ENCODE results near the gene SPPL2B. TPM values are rescaled to one million over a fixed set of nuclear protein-coding genes. Genes with fewer than 3 reads are reported as not detected.

SPPL2B gene
- polyA plus RNA-seq, 1 of the 3 experiments (the other 2 are of a cell fraction) = 58.1 TPM

GRCh38 chr19:2325281-2326046 lies 3.0 kb upstream of the SPPL2B start:
- peaks cover 6 to 12% of the 10 kb centered on the region in 2 experiments; a peak in 2 of 4 replicates for H3K4me1 ChIP-seq (ENCODE audit: control insufficient read depth in 1 of 2, insufficient read depth in 2 of 2, low read depth in 1 of 2, low read length in 1 of 2)
- TF ChIP-seq MXI1 (IDR thresholded peaks at IDR 0.05; ENCODE audit: low read depth, low read length) (no peak), GATA2 (CRISPR knock-in tag; IDR thresholded peaks at IDR 0.05) (no peak), FOXM1 (IDR thresholded peaks at IDR 0.05; ENCODE audit: low read depth) (no peak), NFIC (IDR thresholded peaks at IDR 0.05; ENCODE audit: borderline replicate concordance) (no peak), SIN3A (IDR thresholded peaks at IDR 0.05; ENCODE audit: borderline replicate concordance, low read depth, low read length) (no peak), USF1 (IDR thresholded peaks at IDR 0.05; ENCODE audit: borderline replicate concordance, low read depth) (no peak), IRF3 (IDR thresholded peaks at IDR 0.05; ENCODE audit: low read depth, low read length) (no peak), CHD2 (IDR thresholded peaks at IDR 0.05; ENCODE audit: low read length, partially characterized antibody) (no peak), EZH2phosphoT487 (IDR thresholded peaks at IDR 0.05; ENCODE audit: borderline replicate concordance, low read depth) (no peak), MEF2A (IDR thresholded peaks at IDR 0.05; ENCODE audit: borderline replicate concordance, low read depth) (no peak), PBX3 (IDR thresholded peaks at IDR 0.05) (no peak), TAF1 (IDR thresholded peaks at IDR 0.05; ENCODE audit: borderline replicate concordance, low read depth, low read length) (no peak), EP300 (IDR thresholded peaks at IDR 0.05; ENCODE audit: borderline replicate concordance in 1 of 2, low read depth in 1 of 2, low read length in 1 of 2) (no peak), ELF1 (IDR thresholded peaks at IDR 0.05) (no peak), MAX (IDR thresholded peaks at IDR 0.05; ENCODE audit: low read depth) (no peak), FOSL2 (IDR thresholded peaks at IDR 0.05; ENCODE audit: borderline replicate concordance, low read depth) (no peak), RXRA (IDR thresholded peaks at IDR 0.05; ENCODE audit: borderline replicate concordance, low read depth) (no peak)
- H4K20me1 ChIP-seq (ENCODE audit: insufficient read depth) = 0 out of 2 replicates have a peak, but pooled peaks cover 8% of the 10 kb centered on the region
- H3K79me2 ChIP-seq (ENCODE audit: insufficient read depth) = peaks cover 50% of the 10 kb centered on the region
- 90% methylated on average over 19 of the region's 29 CpGs for WGBS (ENCODE audit: low lambda C conversion rate)
- H3K4me3 ChIP-seq (ENCODE audit: low read depth in 2 of 2, low read length in 1 of 2) = no peak overlapping the region
- H3K27ac ChIP-seq (ENCODE audit: low read depth in 2 of 2, low read length in 1 of 2) = no peak overlapping the region
- no peak overlapping the region for H2AFZ ChIP-seq (ENCODE audit: low read depth)
- H3K36me3 ChIP-seq (replicated peaks in 1 of 2; ENCODE audit: control insufficient read depth in 1 of 2, insufficient read depth in 2 of 2, low read length in 1 of 2) = peaks cover 3 to 21% of the 10 kb centered on the region in 2 experiments
- no peaks in the 10 kb centered on the region for H3K9me2 ChIP-seq
- no peaks in the 10 kb centered on the region for H3F3A ChIP-seq (replicated peaks; ENCODE audit: insufficient read depth)
- H3K4me2 ChIP-seq = no peak overlapping the region
- POLR2A ChIA-PET = interaction anchor here (0.6 kb wide), 1 partner anchor 102 kb away, joined by 5 read pairs; no protein-coding TSS in a partner anchor
- H3K27me3 ChIP-seq (ENCODE audit: insufficient read depth) = no peaks in the 10 kb centered on the region
- CTCF ChIA-PET = interaction anchor here (0.6 to 5.2 kb wide), 3 partner anchors 10 to 169 kb away, joined by 3 to 51 read pairs (median 4); no protein-coding TSS in a partner anchor
- no peak overlapping the region for H3K9ac ChIP-seq
- no peaks in the 10 kb centered on the region for H3K9me3 ChIP-seq
- no peak for DNase-seq
